HG02678 (cell line): Measurements from ENCODE around the gene ORM2.
"Not testable (repeated sequence)": the region's sequence is repeated elsewhere in the genome, so short reads cannot be mapped to it uniquely, and the experiment has no call there.

ENCODE experiments used
- ATAC-seq: cut with Tn5 transposase; IDR thresholded peaks from one replicate; pipeline ENCODE4 v1.9.1; 2021; ENCODE audit warnings: mild to moderate bottlenecking, moderate library complexity; ENCODE audit not compliant: unreplicated experiment

Gene ORM2

DNA sequence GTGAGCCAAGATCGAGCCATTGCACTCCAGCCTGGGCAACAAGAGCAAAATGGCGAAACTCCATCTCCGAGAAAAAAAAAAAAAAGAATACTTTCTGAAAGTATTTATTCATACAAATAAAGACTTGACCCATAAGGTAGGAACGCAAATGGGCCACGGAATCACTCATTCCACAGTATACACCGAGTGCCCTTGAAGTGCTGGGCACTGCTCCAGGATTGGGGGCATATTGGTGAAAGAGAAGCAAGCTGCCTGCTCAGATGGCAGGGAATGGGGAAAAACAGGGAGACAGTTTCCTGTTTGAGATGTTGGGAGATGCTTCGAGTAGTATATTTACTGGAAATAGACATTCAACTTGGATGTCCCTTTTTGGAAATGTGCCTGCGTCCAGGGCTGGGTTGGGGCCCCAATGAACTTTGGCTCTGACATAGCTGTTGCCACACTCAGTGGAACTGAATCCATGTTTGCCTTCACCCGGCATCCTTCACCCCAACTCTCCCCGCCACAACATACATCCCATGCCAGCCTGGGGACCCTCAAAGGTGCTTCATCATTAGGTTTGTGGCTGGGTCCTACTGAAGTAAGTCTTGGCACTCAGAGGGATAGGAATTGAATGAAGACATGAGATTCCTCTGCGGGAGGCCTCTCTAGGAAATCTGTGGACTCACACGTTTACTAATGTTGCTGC is 588 bp upstream of the ORM2 start:
- not testable (repeated sequence) for ATAC-seq

- ATAC-seq, result no peak
Observed at GRCh38 chr9:114330636-114331035, 967 bp downstream of the ORM2 start.

- ATAC-seq, result not testable (repeated sequence)
Observed at GRCh38 chr9:114331229-114332195, 1.8 kb downstream of the ORM2 start.

DNA sequence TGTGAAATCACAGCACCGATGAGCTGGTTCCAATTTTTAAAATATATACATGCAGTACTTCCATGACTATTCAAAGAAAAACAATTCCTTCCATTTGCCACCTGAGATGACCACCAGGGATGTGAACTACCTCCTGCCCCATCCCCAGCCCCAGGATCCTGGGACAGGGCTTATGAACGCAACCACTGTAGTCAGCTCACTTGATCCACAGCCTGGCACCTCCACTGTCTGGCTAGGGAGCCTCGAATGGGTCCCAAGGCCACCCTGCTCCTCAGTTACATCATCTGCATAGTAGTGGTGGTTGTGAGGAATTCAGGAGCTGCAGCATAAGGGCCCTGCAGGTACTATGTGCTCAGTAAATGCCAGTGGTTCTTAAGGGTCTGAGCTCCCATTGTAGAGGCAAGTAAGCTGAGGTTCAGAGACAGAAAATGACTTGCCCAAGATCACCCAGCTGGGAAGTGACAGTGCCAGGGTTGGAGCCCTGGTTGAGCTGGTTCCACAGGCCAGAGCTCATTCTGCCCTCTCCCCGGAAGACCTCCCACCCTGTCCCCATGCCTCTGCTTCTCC is 2.9 kb downstream of the ORM2 start:
- not testable (repeated sequence) for ATAC-seq

DNA sequence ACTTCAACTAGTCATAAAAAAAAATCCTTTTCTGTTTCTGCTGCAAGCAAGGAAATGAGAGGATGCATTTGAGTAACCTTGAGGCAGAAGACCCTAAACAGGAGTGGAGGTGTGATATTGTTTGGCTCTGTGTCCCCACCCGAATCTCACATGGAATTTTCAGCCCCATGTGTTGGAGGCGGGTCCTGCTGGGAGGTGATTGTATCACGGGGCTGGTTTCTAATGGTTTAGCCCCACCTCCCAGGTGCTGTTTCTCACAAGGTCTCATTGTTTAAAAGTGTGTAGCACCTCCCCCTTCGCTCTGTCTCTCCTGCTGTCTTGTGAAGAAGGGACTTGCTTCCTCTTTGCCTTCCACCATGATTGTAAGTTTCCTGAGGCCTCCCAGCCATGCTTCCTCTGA is 4.0 kb downstream of the ORM2 start:
- ATAC-seq, result not testable (repeated sequence)

- no peak for ATAC-seq
Observed at GRCh38 chr9:114334490-114334889, 4.8 kb downstream of the ORM2 start.

DNA sequence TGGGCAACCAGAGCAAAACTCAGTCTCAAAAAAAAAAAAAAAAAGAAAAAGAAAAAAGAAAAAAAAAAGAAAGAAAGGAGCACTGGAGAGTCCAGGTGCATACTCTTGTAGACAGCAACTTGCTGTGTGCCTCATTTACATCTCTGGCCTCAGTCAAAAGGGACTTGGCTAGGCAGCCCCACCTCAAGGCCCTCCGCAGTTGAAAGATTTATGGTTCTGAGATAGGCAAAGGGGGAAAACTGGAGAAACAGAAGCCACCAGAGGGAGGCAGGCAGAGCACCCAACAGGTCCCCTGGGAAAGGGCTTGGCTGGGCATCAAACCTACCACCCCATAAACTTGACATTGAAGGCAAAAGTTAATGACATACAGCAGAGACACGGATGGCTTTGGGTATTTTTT is 6.1 kb downstream of the ORM2 start:
- no peak for ATAC-seq

GRCh38 chr9:114336157-114336556 is 6.5 kb downstream of the ORM2 start:
- ATAC-seq, result no peak

- ATAC-seq, result no peak
Observed at GRCh38 chr9:114336699-114337395, 7.2 kb downstream of the ORM2 start.

DNA sequence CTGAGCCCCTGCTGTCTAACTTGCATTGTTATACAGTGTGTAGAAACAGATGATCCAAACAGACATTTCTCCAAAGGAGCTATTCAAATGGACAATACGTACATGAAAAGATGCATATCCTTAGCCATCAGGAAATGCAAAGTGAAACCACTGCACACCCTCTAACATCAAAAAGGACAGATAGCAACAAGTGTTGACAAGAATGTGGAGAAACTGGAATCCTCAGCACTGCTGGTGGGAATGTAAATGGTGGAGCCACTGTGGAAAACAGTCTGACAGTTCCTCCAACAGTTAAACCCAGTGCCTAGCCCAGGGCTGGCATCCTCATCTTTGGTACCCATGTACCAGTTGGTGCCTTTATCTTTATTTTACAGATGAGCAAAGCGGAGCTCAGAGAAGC is 8.5 kb downstream of the ORM2 start:
- no peak for ATAC-seq

DNA sequence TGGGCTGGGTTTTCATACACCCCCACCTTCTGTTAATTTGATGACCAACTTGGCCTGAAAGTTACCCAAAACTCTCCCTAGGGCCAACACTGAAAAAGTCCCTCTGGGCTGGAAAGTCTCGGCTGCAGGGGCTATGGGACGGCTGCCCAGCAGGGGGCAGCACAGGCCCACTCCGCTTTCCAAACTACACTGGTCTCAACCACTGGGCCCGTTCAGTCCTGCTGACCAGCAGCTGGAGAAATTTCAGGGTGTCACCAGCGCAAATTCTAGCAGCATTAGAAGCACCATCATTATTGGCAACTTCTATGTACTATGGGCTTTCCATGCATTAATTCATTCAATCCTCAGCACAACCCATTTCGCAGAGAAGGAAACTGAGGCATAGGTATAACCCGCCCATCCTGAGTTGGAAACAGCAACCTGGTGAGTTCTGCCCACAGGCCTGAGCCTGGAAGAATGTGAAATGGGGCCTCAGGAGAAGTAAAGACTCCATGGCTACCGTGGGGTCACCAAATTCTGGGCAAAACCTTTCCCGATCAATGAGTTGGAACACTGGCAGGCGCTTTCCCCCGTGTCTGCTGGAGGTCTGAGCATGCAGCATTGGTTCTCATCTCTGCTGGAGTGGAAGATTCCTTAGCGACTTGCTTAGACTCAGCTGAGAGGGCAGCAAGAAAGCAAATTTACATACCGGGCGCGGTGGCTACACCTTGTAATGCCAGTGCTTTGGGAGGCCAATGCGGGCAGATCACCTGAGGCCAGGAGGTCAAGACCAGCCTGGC is 9.7 kb downstream of the ORM2 start:
- no peak for ATAC-seq

GRCh38 chr9:114341152-114341830 is 11.6 kb downstream of the ORM2 start:
- ATAC-seq, result no peak

GRCh38 chr9:114341991-114342390 is 12.3 kb downstream of the ORM2 start:
- no peak for ATAC-seq

DNA sequence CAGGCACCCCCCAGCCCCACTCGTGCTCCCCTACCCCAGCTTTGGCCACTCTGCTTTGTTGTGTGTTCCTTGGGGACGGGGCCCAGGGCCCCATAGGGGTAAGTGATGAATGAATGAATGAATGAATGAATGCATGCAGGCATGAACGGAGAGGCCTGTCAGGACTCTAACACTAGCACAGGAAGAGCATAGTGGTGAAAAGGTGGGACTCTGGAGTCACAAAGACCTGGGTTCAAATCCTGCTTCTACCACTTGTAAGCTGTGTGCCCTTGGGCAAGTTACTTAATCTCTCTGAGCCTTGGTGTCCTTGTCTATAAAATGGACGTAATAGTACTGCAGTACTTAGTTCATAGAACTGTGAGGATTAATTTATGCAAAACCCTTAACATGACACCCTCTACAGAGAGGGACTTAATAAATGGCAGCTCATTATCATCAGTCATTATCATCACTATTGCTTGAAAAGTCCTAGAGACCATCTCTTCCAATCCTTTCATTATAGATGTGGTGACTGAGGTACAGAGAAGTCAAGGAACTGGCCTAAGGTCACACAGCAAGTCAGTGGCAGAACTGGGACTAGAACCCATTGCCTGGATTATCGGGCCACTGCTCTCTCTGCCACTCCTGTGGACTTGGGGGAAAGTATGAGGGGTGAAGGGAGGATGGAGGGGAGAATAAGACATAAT is 13.2 kb downstream of the ORM2 start:
- ATAC-seq, result no peak

DNA sequence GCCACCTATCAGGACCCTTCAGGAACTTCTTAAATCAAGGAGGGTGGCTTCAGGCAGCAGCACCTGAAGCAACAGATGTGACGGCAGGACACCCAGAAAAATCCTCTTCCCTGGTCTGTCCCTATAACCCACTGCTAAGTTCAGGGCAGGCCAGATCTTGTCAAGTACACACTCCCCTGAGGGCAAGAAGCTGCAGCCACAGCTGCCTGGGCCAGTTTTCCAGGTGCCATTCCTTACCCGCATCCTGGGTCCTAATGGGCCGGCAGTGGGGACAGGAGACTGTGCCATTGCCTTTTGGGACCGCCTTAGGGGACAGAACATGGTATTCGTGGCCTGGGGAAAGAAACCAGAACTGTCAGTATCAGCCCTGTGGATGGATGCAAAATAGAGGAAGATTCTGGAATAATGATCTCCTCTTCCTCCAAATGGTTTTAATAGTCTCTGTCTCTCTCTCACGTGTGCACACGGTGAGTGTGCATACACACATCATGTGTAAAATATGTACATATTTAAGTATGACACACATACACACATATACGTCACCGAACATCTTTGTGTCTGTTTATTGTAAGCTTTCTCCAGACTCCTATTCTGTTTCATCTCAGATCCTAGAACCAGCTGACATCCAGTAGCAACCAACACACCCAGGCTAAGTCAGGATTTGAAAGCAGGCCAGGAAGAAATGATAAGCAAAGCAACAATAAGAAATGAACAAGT is 14.0 kb downstream of the ORM2 start:
- no peak for ATAC-seq

DNA sequence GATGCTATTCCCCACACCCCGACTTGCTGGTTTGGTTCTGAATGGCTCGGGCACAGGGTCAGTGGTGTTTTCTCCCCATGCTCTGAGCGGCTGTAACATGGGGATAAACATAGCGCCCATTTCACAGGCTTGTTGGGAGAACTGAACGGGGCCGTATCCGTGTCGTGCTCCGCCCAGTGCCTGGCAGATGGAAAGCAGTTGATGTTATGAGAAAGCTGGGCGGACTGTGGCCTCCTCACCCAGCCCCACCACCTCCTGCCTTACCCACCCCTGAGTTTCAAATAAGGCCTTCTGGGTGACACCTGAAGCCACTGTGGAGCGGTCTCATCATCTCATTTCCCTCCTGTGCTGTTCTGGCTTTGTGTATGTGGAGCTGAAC is 14.5 kb downstream of the ORM2 start:
- ATAC-seq, result no peak

- no peak for ATAC-seq
Observed at GRCh38 chr9:114344692-114345091, 15.0 kb downstream of the ORM2 start.

- ATAC-seq, result no peak
Observed at GRCh38 chr9:114345493-114346065, 15.9 kb downstream of the ORM2 start.
